ENCODE data around the gene PARN. TPM values are rescaled to one million over a fixed set of nuclear protein-coding genes. Genes with fewer than 3 reads are reported as not detected.

Gene PARN
- total and polyA plus RNA-seq, 2 of the 8 experiments (the other 6 are each of a cell fraction or from before 2014, with no cell fraction given) = 24.5 to 44.6 TPM

DNA sequence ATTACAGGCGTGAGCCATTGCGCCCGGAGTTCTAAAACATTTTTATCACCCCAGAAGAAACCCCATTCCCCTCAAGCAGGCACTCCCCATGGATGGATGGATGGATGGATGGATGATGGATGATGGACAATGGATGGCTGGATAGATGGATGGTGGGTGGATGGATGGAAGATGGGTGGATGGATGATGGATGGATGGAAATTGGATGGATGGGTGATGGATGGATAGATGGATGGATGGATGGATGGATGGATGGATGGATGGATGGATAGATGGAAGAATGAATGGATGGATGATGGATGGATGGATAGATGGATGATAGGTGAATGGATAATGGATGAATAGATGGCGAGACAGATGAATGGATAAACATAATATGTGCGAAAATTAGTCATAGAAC lies 47.6 kb upstream of the PARN start:
- Histone ChIP-seq H3K23ac (ENCODE audit: insufficient read length) (no peak overlapping the region), H2AFZ (ENCODE audit: low read length) (no peak overlapping the region), H3K18ac (ENCODE audit: extremely low read depth, low read length) (no peak overlapping the region), H4K91ac (replicated peaks; ENCODE audit: insufficient read length, low read length) (no peak overlapping the region), H3K9me3 (ENCODE audit: insufficient read depth in 2 of 2, low read depth in 1 of 2, low read length in 1 of 2) (no peaks in the 10 kb centered on the region), H3K4me2 (ENCODE audit: insufficient read depth in 1 of 2, low read depth in 2 of 2, low read length in 2 of 2) (no peak overlapping the region), H3K79me1 (ENCODE audit: low read depth, low read length) (no peaks in the 10 kb centered on the region), H4K8ac (ENCODE audit: extremely low read depth, insufficient read depth, low read length) (no peak overlapping the region), H2AK5ac (ENCODE audit: low read depth, low read length) (no peak overlapping the region), H3K14ac (ENCODE audit: insufficient read length) (no peak overlapping the region), H3K27ac (ENCODE audit: low read depth, low read length) (no peak overlapping the region), H3K23me2 (ENCODE audit: low read depth, low read length) (peaks cover 4% of the 10 kb centered on the region; the same call in 1 of the 2 replicates), H3K4ac (replicated peaks; ENCODE audit: insufficient read length, low read depth, low read length) (no peak overlapping the region), H3K27me3 (replicated peaks in 1 of 4; ENCODE audit: control insufficient read depth in 3 of 4, extremely low read depth in 1 of 4, insufficient read depth in 3 of 4, low read length in 3 of 4) (no peaks in the 10 kb centered on the region), H4K20me1 (replicated peaks in 1 of 2; ENCODE audit: control insufficient read depth in 1 of 2, insufficient read depth in 2 of 2, low read length in 2 of 2) (no peaks in the 10 kb centered on the region), H2BK12ac (ENCODE audit: low read depth, low read length) (no peak overlapping the region), H4K5ac (ENCODE audit: insufficient read length, low read depth, low read length) (no peak overlapping the region), H3K9ac (replicated peaks in 1 of 4; ENCODE audit: extremely low read depth in 1 of 4, low read depth in 3 of 4, low read length in 3 of 4) (no peak overlapping the region), H3K79me2 (ENCODE audit: control insufficient read depth in 1 of 2, insufficient read depth in 2 of 2, low read length in 2 of 2) (no peaks in the 10 kb centered on the region), H2BK5ac (ENCODE audit: low read depth, low read length) (no peak overlapping the region), H3K56ac (replicated peaks; ENCODE audit: insufficient read length, low read depth, low read length) (peak overlapping the region; percentile 59), H3K36me3 (ENCODE audit: control insufficient read depth in 2 of 4, insufficient read depth in 4 of 4, low read length in 3 of 4) (no peaks in the 10 kb centered on the region), H3K4me1 (replicated peaks in 1 of 4; ENCODE audit: control insufficient read depth in 3 of 4, insufficient read depth in 4 of 4, low read length in 3 of 4) (no peaks in the 10 kb centered on the region), H2BK120ac (replicated peaks; ENCODE audit: low read depth, low read length) (no peak overlapping the region), H2BK20ac (ENCODE audit: low read length) (no peak overlapping the region), H2BK15ac (ENCODE audit: low read length) (no peak overlapping the region), H3K4me3 (ENCODE audit: extremely low read depth in 1 of 4, insufficient read depth in 2 of 4, low read depth in 3 of 4, low read length in 4 of 4) (no peak overlapping the region)
- DNase-seq (ENCODE audit: low read depth in 1 of 2, low spot score in 2 of 2) (no peak), FAIRE-seq (no peak)
- no peak for TF ChIP-seq ZNF274 (IDR thresholded peaks at IDR 0.05; ENCODE audit: borderline replicate concordance, extremely low read depth, low read length)
- ChIA-PET POLR2A (ENCODE audit: partially characterized antibody) (no interaction called here), CTCF (ENCODE audit: partially characterized antibody) (interaction anchor here (1.2 kb wide), 1 partner anchor 10 kb away, joined by 3 read pairs; no protein-coding TSS in a partner anchor)
- 79 to 100% methylated on average over 1 to 5 of the region's 5 CpGs for WGBS, 2 experiments (ENCODE audit: extremely low coverage in 1 of 2, insufficient coverage in 1 of 2, insufficient read length in 1 of 2, insufficient replicate concordance in 2 of 2, low coverage in 1 of 2, low lambda C conversion rate in 2 of 2, missing lambda C conversion rate in 1 of 2)
